IgD-negative memory B cell (primary cell): ENCODE measurements around the gene BSG. TPM values are rescaled to one million over a fixed set of nuclear protein-coding genes. Genes with fewer than 3 reads are reported as not detected.
A peak's percentile ranks its signal among the peaks of the same experiment; 100 is the strongest.

Experiments
- H3K27ac Mint-ChIP-seq, 3 donors: one replicate each; pipeline ENCODE4 v1.8.0; 2020 to 2022; ENCODE audit warnings: mild to moderate bottlenecking in 3 of 3, mixed read lengths in 3 of 3, moderate library complexity in 1 of 3
- H3K27me3 Mint-ChIP-seq: one replicate; pipeline ENCODE4 v1.8.0; 2021; ENCODE audit warnings: mixed read lengths
- H3K36me3 Mint-ChIP-seq: one replicate; pipeline ENCODE4 v1.8.0; 2020; ENCODE audit warnings: mild to moderate bottlenecking, mixed read lengths
- H3K4me1 Mint-ChIP-seq, 3 donors: one replicate each; pipeline ENCODE4 v1.8.0; 2020 to 2022; ENCODE audit warnings: mixed read lengths in 3 of 3, mild to moderate bottlenecking in 1 of 3
- H3K4me3 Mint-ChIP-seq, 4 donors: one replicate each; pipeline ENCODE4 v1.8.0; 2020 to 2022; ENCODE audit warnings: mild to moderate bottlenecking in 4 of 4, mixed read lengths in 4 of 4, moderate library complexity in 3 of 4
- H3K9me3 Mint-ChIP-seq, 3 donors: one replicate each; pipeline ENCODE4 v1.8.0; 2020 to 2021; ENCODE audit warnings: mixed read lengths in 3 of 3, mild to moderate bottlenecking in 1 of 3
- polyA plus RNA-seq: library from polyadenylated mRNA; unstranded; fragments of 300-500 nt; fragmentation: Illumina TruSeq; gene quantifications from one replicate; pipeline ENCODE4 v1.2.3, GENCODE V29; 2021

Gene BSG
- polyA plus RNA-seq = 287 TPM

DNA sequence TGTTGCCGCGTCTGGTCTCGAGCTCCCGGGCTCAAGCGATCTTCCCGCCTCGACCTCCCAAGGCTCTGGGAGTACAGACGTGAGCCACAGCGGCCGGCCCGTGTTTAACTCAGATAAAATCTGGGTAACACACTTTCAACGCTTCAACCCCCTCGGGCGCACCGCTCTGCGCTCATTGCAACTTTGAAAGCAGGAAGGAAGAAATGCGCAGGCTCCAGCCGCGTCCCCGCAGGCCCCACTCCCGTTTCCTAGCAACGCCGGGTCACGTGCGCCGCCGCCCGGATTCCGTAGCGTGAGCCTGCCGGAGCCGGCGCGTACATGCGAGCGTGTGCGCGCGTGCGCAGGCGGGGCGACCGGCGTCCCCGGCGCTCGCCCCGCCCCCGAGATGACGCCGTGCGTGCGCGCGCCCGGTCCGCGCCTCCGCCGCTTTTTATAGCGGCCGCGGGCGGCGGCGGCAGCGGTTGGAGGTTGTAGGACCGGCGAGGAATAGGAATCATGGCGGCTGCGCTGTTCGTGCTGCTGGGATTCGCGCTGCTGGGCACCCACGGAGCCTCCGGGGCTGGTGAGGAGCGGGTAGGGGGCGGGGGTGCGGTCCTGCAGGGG is at the start of gene BSG:
BSG (plus strand) TSS at position 457 of the 603 bp plus-strand sequence; CDS start at position 496, 39 bp downstream.
- H3K9me3 Mint-ChIP-seq = no peaks in the 10 kb centered on the region
- no peaks in the 10 kb centered on the region for H3K36me3 Mint-ChIP-seq
- no peaks in the 10 kb centered on the region for H3K27me3 Mint-ChIP-seq
- H3K4me3 Mint-ChIP-seq = peak within 1 kb of the TSS; percentile 81 to 100 (median 94)
- peak within 1 kb of the TSS; percentile 88 to 98 (median 97) for H3K27ac Mint-ChIP-seq
- peaks cover 16 to 19% (median 18%) of the 10 kb centered on the region in 3 donors for H3K4me1 Mint-ChIP-seq

DNA sequence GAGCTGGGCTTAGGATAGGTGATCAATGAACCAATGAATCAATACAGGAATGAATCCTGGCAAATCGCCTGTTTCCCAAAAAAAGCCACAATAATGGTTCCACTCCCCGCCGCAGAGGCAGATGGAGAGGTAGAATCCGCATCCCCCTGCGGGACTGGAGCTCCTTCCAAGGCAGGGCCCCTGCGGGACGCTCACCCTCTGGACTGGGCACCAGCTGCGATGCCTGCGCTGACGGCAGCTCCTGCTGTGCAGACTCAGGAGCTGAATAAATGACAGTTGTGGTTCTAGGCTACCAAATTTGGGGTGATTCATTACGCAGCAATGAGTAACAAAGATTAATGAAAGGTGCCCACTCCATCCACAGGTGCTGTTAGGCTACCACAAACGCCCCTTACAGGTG is 49.7 kb upstream of the BSG start:
- H3K27ac Mint-ChIP-seq = no peak overlapping the region
- H3K4me3 Mint-ChIP-seq = no peak overlapping the region
- peaks cover 5% of the 10 kb centered on the region for H3K27me3 Mint-ChIP-seq
- H3K36me3 Mint-ChIP-seq = no peaks in the 10 kb centered on the region
- peaks cover 0 to 2% (median 1%) of the 10 kb centered on the region in 3 donors for H3K4me1 Mint-ChIP-seq
- no peaks in the 10 kb centered on the region for H3K9me3 Mint-ChIP-seq

- Mint-ChIP-seq H3K4me3 (no peak overlapping the region), H3K27me3 (peaks cover 5% of the 10 kb centered on the region), H3K9me3 (no peaks in the 10 kb centered on the region), H3K4me1 (peaks cover 1 to 4% (median 2%) of the 10 kb centered on the region in 3 donors), H3K36me3 (no peaks in the 10 kb centered on the region), H3K27ac (peak overlapping the region in 1 of 3 donors; percentile 76)
Observed at GRCh38 chr19:524062-524674, 48.2 kb upstream of the BSG start.

GRCh38 chr19:525029-525428 is 47.4 kb upstream of the BSG start:
- H3K4me3 Mint-ChIP-seq = no peak overlapping the region
- H3K9me3 Mint-ChIP-seq = no peaks in the 10 kb centered on the region
- peaks cover 5% of the 10 kb centered on the region for H3K27me3 Mint-ChIP-seq
- peaks cover 1 to 4% (median 2%) of the 10 kb centered on the region in 3 donors for H3K4me1 Mint-ChIP-seq
- no peaks in the 10 kb centered on the region for H3K36me3 Mint-ChIP-seq
- H3K27ac Mint-ChIP-seq = no peak overlapping the region

DNA sequence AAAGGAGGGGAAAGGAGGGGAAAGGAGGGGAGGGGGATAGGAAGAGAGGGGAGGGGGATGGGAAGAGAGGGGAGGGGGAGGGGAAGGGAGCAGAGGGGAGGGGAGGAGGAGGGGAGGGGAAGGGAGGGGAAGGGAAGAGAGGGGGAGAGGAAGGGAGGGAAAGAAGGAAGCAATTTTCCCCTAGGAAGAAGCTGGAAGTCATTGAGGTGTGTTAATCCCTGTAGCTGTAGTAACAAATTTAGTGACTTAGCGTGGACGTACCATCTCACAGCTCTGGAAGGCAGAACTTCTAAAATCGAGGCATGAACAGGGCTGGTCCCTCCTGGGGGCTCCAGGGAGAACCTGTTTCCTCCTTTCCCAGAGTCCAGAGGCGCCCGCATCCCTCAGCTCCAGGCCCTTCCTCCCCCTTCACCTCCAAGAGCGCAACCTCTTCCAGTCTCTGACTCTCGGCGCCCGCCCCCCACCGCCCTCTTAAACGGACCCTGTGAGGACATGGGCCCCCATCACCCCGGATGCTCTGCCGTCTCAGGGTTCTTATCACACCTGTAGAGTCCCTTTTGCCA is 46.5 kb upstream of the BSG start:
- Mint-ChIP-seq H3K4me1 (peaks cover 1 to 4% (median 2%) of the 10 kb centered on the region in 3 donors), H3K36me3 (no peaks in the 10 kb centered on the region), H3K27ac (no peak overlapping the region), H3K9me3 (no peaks in the 10 kb centered on the region), H3K27me3 (peaks cover 5% of the 10 kb centered on the region), H3K4me3 (no peak overlapping the region)

DNA sequence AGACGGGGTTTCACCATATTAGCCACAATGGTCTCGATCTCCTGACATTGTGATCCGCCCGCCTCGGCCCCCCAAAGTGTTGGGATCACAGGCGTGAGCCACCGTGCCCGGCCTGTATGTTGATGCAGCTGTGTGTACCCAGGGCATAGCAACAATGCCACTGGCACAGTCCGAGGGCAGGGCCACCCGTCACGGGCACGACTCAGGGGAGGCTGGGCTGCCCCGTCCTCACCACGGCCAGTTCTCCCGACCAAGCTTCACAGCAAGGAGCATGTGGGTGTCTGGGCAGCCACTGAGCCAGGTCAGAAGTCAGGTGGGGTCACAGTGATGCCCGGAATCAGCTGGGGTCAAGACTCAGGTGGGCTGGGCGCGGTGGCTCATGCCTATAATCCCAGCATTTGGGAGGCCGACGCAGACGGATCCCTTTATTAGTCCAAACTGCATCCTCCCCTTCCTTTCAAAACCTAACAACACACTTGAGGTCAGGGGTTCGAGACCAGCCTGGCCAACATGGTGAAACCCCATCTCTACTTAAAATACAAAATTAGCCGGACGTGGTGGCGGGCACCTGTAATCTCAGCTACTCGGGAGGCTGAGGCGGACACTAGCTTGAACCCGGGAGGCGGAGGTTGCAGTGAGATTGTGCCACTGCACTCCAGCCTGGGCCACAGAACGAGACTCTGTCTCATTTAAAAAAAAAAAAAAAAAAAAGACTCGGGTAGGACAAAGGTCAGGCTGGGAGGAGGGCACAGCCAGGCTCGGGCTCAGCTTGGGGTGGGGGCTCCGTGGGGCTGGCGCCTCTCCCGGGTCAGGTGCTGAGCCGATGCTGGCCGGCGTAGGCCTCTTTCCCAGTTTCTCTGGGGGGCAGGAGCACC is 42.0 kb upstream of the BSG start:
- Mint-ChIP-seq H3K27ac (peak overlapping the region; percentile 69 to 88 (median 76)), H3K4me1 (peaks cover 5 to 9% (median 7%) of the 10 kb centered on the region in 3 donors), H3K9me3 (no peaks in the 10 kb centered on the region), H3K36me3 (peaks cover 2% of the 10 kb centered on the region), H3K4me3 (peak overlapping the region; percentile 82 to 90 (median 86)), H3K27me3 (peaks cover 3% of the 10 kb centered on the region)

- H3K36me3 Mint-ChIP-seq = peaks cover 2% of the 10 kb centered on the region
Observed at GRCh38 chr19:531009-531752, 41.2 kb upstream of the BSG start.

GRCh38 chr19:531753-532560 is 40.4 kb upstream of the BSG start, which contains the start of gene CDC34:
TSS of gene CDC34 (plus strand) at chr19:531760. CDS start at chr19:531932, 172 bp downstream.
- peak within 1 kb of the TSS; percentile 67 to 88 (median 76) for H3K27ac Mint-ChIP-seq
- H3K9me3 Mint-ChIP-seq = no peaks in the 10 kb centered on the region
- peak within 1 kb of the TSS; percentile 87 to 94 (median 91) for H3K4me3 Mint-ChIP-seq
- H3K27me3 Mint-ChIP-seq = no peaks in the 10 kb centered on the region
- peaks cover 5 to 9% (median 7%) of the 10 kb centered on the region in 3 donors for H3K4me1 Mint-ChIP-seq
- H3K36me3 Mint-ChIP-seq = peaks cover 2% of the 10 kb centered on the region

More at GRCh38 chr19:531009-531752, 41.2 kb upstream of the BSG start:
- Mint-ChIP-seq H3K4me3 (peak overlapping the region; percentile 82 to 90 (median 86)), H3K27ac (peak overlapping the region; percentile 67 to 88 (median 76)), H3K4me1 (peaks cover 5 to 9% (median 7%) of the 10 kb centered on the region in 3 donors), H3K9me3 (no peaks in the 10 kb centered on the region), H3K27me3 (peaks cover 2% of the 10 kb centered on the region)

- Mint-ChIP-seq H3K9me3 (no peaks in the 10 kb centered on the region), H3K27ac (peak overlapping the region in 2 of 3 donors; percentile 27 to 82), H3K4me3 (peak overlapping the region; percentile 87 to 94 (median 91)), H3K4me1 (peaks cover 5 to 9% (median 7%) of the 10 kb centered on the region in 3 donors), H3K27me3 (no peaks in the 10 kb centered on the region), H3K36me3 (peaks cover 2% of the 10 kb centered on the region)
Observed at GRCh38 chr19:532561-533363, 39.6 kb upstream of the BSG start.

DNA sequence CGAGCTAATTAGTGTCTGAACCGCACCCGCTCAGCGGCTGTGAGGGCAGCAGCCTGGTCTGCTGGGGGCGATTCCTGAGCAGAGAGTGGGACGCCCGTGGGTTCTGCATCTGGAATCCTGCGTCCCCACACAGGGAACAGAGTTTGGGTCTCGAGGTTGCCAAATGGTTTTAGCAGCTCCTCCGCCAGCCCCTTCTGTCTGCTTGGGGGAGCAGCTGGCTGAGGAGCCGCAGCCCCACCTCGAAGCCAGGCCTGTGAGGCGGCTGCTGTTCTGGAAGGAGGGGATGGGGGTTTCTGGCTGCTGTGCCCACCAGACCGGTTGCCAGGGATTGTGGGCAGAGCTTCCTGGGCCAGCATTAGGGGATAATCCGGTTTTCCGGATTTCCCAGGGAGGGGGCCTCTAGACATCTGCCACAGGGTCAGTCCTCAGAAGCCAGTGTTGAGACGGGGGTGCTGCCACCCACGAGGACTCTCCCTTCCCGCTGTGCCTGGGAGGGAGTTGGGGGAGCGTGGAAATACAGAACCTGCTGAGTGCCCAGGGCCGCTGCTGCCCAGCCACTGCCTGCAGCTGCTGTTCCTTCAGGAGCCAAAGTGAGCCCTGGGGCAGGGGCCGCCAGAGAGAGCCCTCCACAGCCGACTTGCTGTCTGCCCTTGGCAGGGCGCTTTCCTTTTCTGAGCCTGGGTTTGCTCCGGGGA is 38.9 kb upstream of the BSG start:
- H3K36me3 Mint-ChIP-seq = peaks cover 2% of the 10 kb centered on the region
- peak overlapping the region in 2 of 3 donors; percentile 27 to 82 for H3K27ac Mint-ChIP-seq
- peaks cover 5 to 7% (median 6%) of the 10 kb centered on the region in 3 donors for H3K4me1 Mint-ChIP-seq
- peak overlapping the region; percentile 32 to 89 (median 72) for H3K4me3 Mint-ChIP-seq
- H3K9me3 Mint-ChIP-seq = no peaks in the 10 kb centered on the region
- no peaks in the 10 kb centered on the region for H3K27me3 Mint-ChIP-seq

GRCh38 chr19:534088-534487 is 38.3 kb upstream of the BSG start:
- H3K9me3 Mint-ChIP-seq = no peaks in the 10 kb centered on the region
- H3K27me3 Mint-ChIP-seq = no peaks in the 10 kb centered on the region
- H3K27ac Mint-ChIP-seq = no peak overlapping the region
- peaks cover 5 to 7% (median 5%) of the 10 kb centered on the region in 3 donors for H3K4me1 Mint-ChIP-seq
- peak overlapping the region in 3 of 4 donors; percentile 17 to 89 (median 57) for H3K4me3 Mint-ChIP-seq
- peaks cover 2% of the 10 kb centered on the region for H3K36me3 Mint-ChIP-seq
